Panc1 (cell line): ENCODE data around the gene FAM200B. TPM values are rescaled to one million over a fixed set of nuclear protein-coding genes. Genes with fewer than 3 reads are reported as not detected.

Experiments used
- ATAC-seq: fragments of 200-7000 bp; cut with Tn5 transposase; 2 replicates; pipeline ENCODE4 v1.9.1; 2020; ENCODE audit warnings: mild to moderate bottlenecking, moderate library complexity
- BruUV-seq: library from RNA; stranded (reverse); fragments of 400-500 nt; replicated peaks from 2 replicates; lab custom pipeline; 2021; lab: Mats Ljungman, UMichigan
- CTCF ChIA-PET: fragments of 300-600 bp; sonication (Branson Sonifier 250); formaldehyde crosslinking; loops from one replicate; lab custom pipeline; 2022; ENCODE audit warnings: antibody characterized with exemption; lab: Charles Lee
- POLR2A ChIA-PET: fragments of 300-600 bp; sonication (Branson Sonifier 250); formaldehyde crosslinking; loops from one replicate; lab custom pipeline; 2022; ENCODE audit warnings: antibody characterized with exemption; lab: Charles Lee
- DNase-seq: peaks from one replicate; pipeline ENCODE4 v3.0.0-alpha.2; 2010; ENCODE audit warnings: low read depth, low spot score
- H3K27ac ChIP-seq: 2 replicates; pipeline ENCODE4 v1.5.1; 2011; ENCODE audit warnings: mild to moderate bottlenecking, low read length, inconsistent platforms
- H3K27me3 ChIP-seq: fragments of 200-500 bp; sonication (Bioruptor generic); 2 replicates; pipeline ENCODE4 v1.6.0; 2014; ENCODE audit warnings: low read length, inconsistent platforms; ENCODE audit not compliant: control insufficient read depth, insufficient read depth
- H3K36me3 ChIP-seq: fragments of 200-500 bp; sonication (Bioruptor generic); 2 replicates; pipeline ENCODE4 v1.5.1; 2014; ENCODE audit warnings: inconsistent platforms, mild to moderate bottlenecking, low read length, moderate library complexity; ENCODE audit not compliant: control insufficient read depth, insufficient read depth
- H3K4me1 ChIP-seq: 2 replicates; pipeline ENCODE4 v1.5.1; 2011; ENCODE audit warnings: inconsistent platforms, mild to moderate bottlenecking, low read length, moderate library complexity; ENCODE audit not compliant: control insufficient read depth, insufficient read depth
- H3K4me3 ChIP-seq, 2 experiments: 2 replicates each; pipeline ENCODE4 v1.5.1; 2011 to 2012; ENCODE audit warnings: low read depth in 2 of 2, low read length in 2 of 2, mild to moderate bottlenecking in 2 of 2, inconsistent platforms in 1 of 2, moderate library complexity in 1 of 2
- H3K9me3 ChIP-seq: fragments of 200-500 bp; sonication (Bioruptor generic); 2 replicates; pipeline ENCODE4 v1.5.1; 2014; ENCODE audit warnings: low read depth, mild to moderate bottlenecking, inconsistent platforms, low read length, moderate library complexity; ENCODE audit not compliant: control insufficient read depth, insufficient read depth
- CTCF ChIP-seq: fragments of 450-650 bp; IDR thresholded peaks from 2 replicates; pipeline ENCODE4 v1.5.1; 2017; ENCODE audit warnings: mild to moderate bottlenecking
- POLR2AphosphoS5 ChIP-seq: IDR thresholded peaks from 2 replicates; pipeline ENCODE4 v1.6.1; 2012; ENCODE audit warnings: mild to moderate bottlenecking, low read depth, low read length, moderate library complexity
- REST ChIP-seq, 2 experiments: IDR thresholded peaks; 2 replicates each; pipeline ENCODE4 v1.6.1; 2011 to 2012; ENCODE audit warnings: low read depth in 2 of 2, control low read depth in 1 of 2, low read length in 1 of 2, mild to moderate bottlenecking in 1 of 2, moderate library complexity in 1 of 2; ENCODE audit not compliant: insufficient read depth in 1 of 2
- SIN3A ChIP-seq: IDR thresholded peaks from 2 replicates; pipeline ENCODE4 v1.6.1; 2012; ENCODE audit warnings: low read depth, mild to moderate bottlenecking, low read length, moderate library complexity, borderline replicate concordance; ENCODE audit not compliant: insufficient read depth
- TCF7L2 ChIP-seq: IDR thresholded peaks from 2 replicates; pipeline ENCODE4 v1.6.1; 2011; ENCODE audit warnings: mild to moderate bottlenecking, low read depth, low read length, inconsistent platforms
- in situ Hi-C: cut with HindIII; loops from 2 replicates; pipeline ENCODE4 v1.10.0; 2016; ENCODE audit warnings: low sequenced_read_pairs, low pct_unique_long_range_greater_than_20kb
- intact Hi-C: fragments of 100-400 bp; cut with micrococcal nuclease; formaldehyde crosslinking; loops from one replicate; pipeline ENCODE4 v1.10.0; 2022; ENCODE audit not compliant: unreplicated experiment
- total RNA-seq: library from RNA; stranded (reverse); gene quantifications from one replicate; pipeline ENCODE4 v1.2.1, GENCODE V29; 2021; ENCODE audit not compliant: unreplicated experiment

Gene FAM200B
- total RNA-seq, 1 experiment from 2014 or later: 15.2 TPM

- ChIA-PET POLR2A (no interaction called here), CTCF (interaction anchor here (0.6 kb wide), 1 partner anchor 134 kb away, joined by 4 read pairs; no protein-coding TSS in a partner anchor)
- H3K36me3 ChIP-seq: no peaks in the 10 kb centered on the region; the same call in 1 of the 2 replicates
- no peaks in the 10 kb centered on the region for H3K9me3 ChIP-seq
- H3K27ac ChIP-seq: no peak overlapping the region
- DNase-seq (peak; percentile 42), ATAC-seq (0 out of 2 replicates have a peak, but pooled peaks have one; percentile 59)
- no peaks in the 10 kb centered on the region for H3K27me3 ChIP-seq
- in situ Hi-C loops (no loop called here), intact Hi-C loops (loop anchor here (1.0 kb wide), 1 partner anchor 171 kb away; no protein-coding TSS in a partner anchor)
- BruUV-seq: no TSS peak
- no peak overlapping the region for H3K4me3 ChIP-seq
- TF ChIP-seq CTCF: peak; percentile 77
- no peak for TF ChIP-seq REST (IDR thresholded peaks at IDR 0.05; ENCODE audit: insufficient read depth in 1 of 2, low read depth in 2 of 2, low read length in 1 of 2)
- TF ChIP-seq TCF7L2: peak; percentile 63; the same call in 1 of the 2 replicates
- peaks cover 17% of the 10 kb centered on the region for H3K4me1 ChIP-seq
Observed at GRCh38 chr4:15649914-15650545, 31.6 kb upstream of the FAM200B start.

GRCh38 chr4:15651676-15652075 is 30.0 kb upstream of the FAM200B start:
- ChIA-PET POLR2A (interaction anchor here (0.5 kb wide), 2 partner anchors 34 to 480 kb away, joined by 3 to 4 read pairs; no protein-coding TSS in a partner anchor), CTCF (no interaction called here)
- ATAC-seq (no peak), DNase-seq (no peak)
- Histone ChIP-seq H3K4me1 (peaks cover 24% of the 10 kb centered on the region), H3K36me3 (no peaks in the 10 kb centered on the region; the same call in 1 of the 2 replicates), H3K27me3 (no peaks in the 10 kb centered on the region), H3K4me3 (no peak overlapping the region), H3K9me3 (no peaks in the 10 kb centered on the region), H3K27ac (no peak overlapping the region)
- in situ Hi-C loops (no loop called here), intact Hi-C loops (no loop called here)
- TF ChIP-seq POLR2AphosphoS5: no peak
- TF ChIP-seq CTCF: no peak
- TF ChIP-seq REST (IDR thresholded peaks at IDR 0.05; ENCODE audit: insufficient read depth in 1 of 2, low read depth in 2 of 2, low read length in 1 of 2): no peak
- no peak for TF ChIP-seq TCF7L2
- TF ChIP-seq SIN3A: no peak
- BruUV-seq: no TSS peak
